ENCODE measurements around the gene THAP7.

The THAP7 gene

DNA sequence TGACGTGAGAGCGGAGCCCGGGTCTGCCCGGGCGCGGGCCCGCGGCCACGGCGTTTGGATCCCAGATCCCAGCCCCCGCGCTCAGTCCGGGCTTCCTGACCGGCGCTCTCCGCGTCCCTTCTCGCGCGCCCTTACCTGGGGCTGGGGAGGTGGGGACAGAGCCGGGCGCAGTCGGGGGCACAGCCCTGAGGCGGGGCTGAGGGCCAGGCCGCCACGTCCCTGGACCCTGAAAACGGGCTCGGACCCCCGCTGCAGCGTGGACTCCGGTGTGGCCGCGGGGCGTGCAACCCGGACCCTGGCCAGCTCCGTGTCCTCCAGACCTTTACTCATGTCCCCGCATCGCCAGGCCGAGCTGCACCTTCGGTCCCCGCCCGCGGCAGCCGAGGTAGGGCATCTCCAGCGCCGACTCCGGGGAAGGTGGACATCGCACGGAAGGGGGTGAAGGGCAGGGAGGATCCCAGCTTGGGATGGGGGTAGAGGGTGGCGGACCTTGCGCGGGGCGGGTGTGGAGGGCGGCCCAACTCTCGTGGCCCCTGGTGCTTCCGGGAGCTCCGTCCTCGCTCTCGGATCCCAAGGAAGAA is 44.7 kb downstream of the THAP7 start:
- TF ChIP-seq, protein P1, sequence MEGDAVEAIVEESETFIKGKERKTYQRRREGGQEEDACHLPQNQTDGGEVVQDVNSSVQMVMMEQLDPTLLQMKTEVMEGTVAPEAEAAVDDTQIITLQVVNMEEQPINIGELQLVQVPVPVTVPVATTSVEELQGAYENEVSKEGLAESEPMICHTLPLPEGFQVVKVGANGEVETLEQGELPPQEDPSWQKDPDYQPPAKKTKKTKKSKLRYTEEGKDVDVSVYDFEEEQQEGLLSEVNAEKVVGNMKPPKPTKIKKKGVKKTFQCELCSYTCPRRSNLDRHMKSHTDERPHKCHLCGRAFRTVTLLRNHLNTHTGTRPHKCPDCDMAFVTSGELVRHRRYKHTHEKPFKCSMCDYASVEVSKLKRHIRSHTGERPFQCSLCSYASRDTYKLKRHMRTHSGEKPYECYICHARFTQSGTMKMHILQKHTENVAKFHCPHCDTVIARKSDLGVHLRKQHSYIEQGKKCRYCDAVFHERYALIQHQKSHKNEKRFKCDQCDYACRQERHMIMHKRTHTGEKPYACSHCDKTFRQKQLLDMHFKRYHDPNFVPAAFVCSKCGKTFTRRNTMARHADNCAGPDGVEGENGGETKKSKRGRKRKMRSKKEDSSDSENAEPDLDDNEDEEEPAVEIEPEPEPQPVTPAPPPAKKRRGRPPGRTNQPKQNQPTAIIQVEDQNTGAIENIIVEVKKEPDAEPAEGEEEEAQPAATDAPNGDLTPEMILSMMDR (IDR thresholded peaks at IDR 0.05), result no peak

DNA sequence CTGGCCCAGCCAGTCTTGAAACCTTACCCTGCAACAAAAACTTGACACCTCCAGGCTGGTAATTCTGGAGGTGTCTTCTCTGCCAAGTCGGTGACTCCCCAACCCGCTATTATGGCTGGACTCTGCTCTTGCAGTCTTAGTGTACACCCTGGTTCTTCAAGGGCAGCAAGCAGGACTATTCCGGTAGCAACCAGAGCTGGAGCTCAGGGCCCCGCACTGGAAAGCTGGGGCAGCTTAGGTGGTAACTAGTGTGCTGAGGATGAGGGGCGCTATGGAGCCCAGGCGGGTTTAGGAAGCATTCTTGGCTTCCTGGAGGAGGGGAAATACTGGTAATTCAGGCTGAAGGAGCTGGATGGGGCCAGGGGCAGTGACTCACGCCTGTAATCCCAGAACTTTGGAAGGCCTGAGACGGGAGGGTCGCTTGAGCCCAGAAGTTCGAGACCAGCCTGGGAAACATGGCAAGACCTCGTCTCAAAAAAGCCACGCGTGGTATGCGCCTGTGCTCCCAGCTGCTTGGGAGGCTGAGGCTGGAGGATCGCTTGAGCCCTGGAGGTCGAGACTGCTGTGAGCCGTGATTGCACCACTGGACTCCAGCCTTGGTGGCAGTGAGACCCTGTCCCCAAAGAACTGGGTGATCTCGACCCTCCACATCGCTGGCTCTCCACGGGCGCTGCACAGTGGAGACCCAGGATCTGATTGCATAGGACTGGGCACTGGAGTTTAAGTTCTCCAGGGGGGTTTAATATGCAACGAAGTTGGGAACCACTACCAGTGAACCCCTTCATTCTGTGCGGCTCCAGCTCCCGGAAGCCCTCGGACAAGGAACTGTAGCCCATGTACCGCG is 45.4 kb downstream of the THAP7 start:
- TF ChIP-seq, protein P1 (IDR thresholded peaks at IDR 0.05), result no peak

DNA sequence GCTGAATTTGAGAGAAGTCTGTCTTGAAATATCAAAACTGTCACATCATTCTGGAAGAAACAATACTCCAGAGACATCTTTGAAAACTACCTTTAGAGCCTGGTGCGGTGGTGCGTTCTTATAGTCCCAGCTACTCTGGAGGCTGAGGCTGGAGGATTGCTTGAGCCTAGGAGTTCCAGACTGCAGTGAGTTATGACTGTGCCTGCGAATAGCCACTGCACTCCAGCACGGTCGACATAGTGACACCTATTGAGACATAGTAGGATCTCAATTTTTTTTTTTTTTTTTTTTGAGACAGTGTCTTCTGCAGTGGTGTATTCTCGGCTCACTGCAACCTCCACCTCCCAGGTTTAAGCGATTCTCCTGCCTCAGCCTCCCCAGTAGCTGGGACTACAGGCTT is 46.4 kb downstream of the THAP7 start:
- TF ChIP-seq, protein P1 (IDR thresholded peaks at IDR 0.05), result no peak

DNA sequence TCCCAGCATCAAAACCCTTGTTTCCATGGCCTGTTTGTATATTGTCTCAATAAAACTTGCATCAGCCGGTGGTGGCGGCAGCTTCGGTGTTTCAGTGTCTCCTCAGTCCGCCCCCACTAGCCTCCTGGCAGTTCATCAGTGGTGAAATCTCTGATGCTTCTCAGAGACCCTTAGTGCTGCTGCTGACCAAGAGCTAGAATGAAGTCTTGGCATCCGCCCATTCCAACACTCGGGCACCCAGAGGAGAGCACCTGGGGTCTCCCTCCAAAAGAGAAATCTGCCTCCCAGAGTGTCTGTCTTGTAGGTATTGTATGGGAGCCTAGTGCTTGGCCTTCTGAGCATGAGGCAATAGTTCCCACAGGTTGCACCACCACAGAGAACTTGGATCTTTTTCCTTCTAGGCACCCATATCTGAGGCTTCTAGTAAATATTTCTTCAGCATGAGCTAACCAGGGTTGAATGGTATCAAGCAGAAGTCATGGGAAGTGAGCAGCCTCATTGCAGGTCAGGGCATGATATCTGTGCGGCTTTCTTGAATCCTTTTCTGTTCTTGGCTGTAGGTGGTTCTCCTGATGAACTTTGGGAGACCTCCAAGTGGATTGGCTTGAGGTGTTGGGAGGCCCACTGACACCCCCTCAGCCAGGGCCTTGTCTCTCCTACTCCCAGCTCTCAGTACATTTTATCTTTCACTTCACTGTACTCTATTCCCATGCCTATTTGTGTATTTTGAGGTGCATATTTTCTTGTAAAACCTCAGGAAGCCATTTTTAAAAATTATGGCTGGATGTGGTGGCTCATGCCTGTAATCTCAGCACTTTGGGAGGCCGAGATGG is 48.0 kb downstream of the THAP7 start:
- TF ChIP-seq, protein P1 (IDR thresholded peaks at IDR 0.05), result no peak

DNA sequence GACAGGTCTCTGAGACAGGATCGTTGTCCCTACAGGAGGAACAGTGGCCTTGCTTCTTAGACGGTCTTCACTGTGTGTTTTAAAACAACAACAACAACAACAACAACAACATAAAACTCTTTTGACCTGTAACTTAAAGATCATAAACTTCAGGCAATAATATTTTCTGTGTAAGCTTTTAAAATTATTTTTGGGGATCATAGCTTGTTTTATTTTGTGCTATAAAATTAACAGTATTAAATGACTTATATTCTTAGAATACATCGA is 48.6 kb downstream of the THAP7 start:
- TF ChIP-seq, protein P1 (IDR thresholded peaks at IDR 0.05), result no peak

DNA sequence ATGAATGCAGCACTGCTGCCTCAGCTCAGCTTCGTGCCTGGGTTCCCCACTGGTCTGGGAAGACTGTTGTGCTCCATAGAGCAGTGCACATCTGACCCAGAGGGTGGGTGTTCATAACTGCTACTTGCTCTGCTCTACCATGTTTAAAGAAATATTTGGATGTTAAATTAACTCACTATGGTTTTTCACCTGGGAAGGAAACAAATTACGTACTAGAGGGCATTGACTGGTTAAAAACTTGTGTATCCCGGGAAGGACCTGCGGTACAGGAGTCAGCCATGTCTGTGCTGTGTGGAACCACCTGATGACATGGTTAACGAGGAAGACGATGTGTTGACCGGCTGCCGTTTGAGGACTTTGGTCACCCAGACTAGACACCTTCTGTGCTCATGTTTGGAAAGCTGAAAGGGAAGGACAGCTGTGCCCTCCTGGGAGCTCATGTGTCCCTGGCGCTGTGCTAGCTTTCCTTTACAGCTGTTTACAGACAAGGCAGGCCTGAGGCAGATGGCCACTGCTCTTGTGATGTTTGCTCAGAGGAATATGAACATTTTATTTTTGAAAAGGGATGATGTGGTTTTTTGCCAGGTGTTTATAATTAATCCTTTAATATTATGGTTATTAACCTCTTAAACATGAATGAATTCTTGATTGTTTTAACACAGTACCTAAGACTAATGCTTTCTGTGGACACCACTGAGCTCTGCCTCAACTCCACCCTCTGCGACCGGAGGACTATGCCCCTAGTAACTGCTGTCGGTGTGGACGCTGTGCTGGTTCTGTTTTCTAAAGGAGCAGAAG is 49.2 kb downstream of the THAP7 start:
- TF ChIP-seq, protein P1 (IDR thresholded peaks at IDR 0.05), result no peak

DNA sequence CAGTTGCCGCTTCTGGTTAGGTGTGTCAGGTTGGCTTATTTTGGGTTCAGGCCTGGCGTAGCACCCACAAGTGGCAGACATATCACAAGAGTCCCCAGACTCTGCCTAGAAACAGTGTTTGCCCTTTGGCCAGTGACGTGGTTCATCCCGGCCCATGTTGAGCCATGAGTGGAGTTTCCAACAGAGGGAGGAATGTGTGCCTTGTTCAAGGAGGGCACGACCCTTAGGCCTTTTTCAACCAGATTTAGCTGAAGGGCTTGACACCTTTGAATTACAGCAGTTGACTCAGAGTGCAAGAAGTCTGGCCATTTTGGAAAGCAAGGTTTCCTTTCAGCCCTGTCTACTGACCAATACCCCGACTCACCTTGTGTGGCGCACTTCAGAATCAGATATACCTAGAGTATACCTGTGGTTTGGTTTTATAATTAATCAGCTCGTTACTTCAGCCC is 50.0 kb downstream of the THAP7 start:
- TF ChIP-seq, protein P1 (IDR thresholded peaks at IDR 0.05), result no peak

Measured in LNCAP (cell line).